Panc1 (cell line): ENCODE data around the gene TRAPPC1. TPM values are rescaled to one million over a fixed set of nuclear protein-coding genes. Genes with fewer than 3 reads are reported as not detected.

Experiments used
- ATAC-seq: fragments of 200-7000 bp; cut with Tn5 transposase; 2 replicates; pipeline ENCODE4 v1.9.1; 2020; ENCODE audit warnings: mild to moderate bottlenecking, moderate library complexity
- BruUV-seq: library from RNA; stranded (reverse); fragments of 400-500 nt; replicated peaks from 2 replicates; lab custom pipeline; 2021; lab: Mats Ljungman, UMichigan
- CTCF ChIA-PET: fragments of 300-600 bp; sonication (Branson Sonifier 250); formaldehyde crosslinking; loops from one replicate; lab custom pipeline; 2022; ENCODE audit warnings: antibody characterized with exemption; lab: Charles Lee
- POLR2A ChIA-PET: fragments of 300-600 bp; sonication (Branson Sonifier 250); formaldehyde crosslinking; loops from one replicate; lab custom pipeline; 2022; ENCODE audit warnings: antibody characterized with exemption; lab: Charles Lee
- DNase-seq: peaks from one replicate; pipeline ENCODE4 v3.0.0-alpha.2; 2010; ENCODE audit warnings: low read depth, low spot score
- H3K27ac ChIP-seq: 2 replicates; pipeline ENCODE4 v1.5.1; 2011; ENCODE audit warnings: mild to moderate bottlenecking, low read length, inconsistent platforms
- H3K27me3 ChIP-seq: fragments of 200-500 bp; sonication (Bioruptor generic); 2 replicates; pipeline ENCODE4 v1.6.0; 2014; ENCODE audit warnings: low read length, inconsistent platforms; ENCODE audit not compliant: control insufficient read depth, insufficient read depth
- H3K36me3 ChIP-seq: fragments of 200-500 bp; sonication (Bioruptor generic); 2 replicates; pipeline ENCODE4 v1.5.1; 2014; ENCODE audit warnings: inconsistent platforms, mild to moderate bottlenecking, low read length, moderate library complexity; ENCODE audit not compliant: control insufficient read depth, insufficient read depth
- H3K4me1 ChIP-seq: 2 replicates; pipeline ENCODE4 v1.5.1; 2011; ENCODE audit warnings: inconsistent platforms, mild to moderate bottlenecking, low read length, moderate library complexity; ENCODE audit not compliant: control insufficient read depth, insufficient read depth
- H3K4me3 ChIP-seq, 2 experiments: 2 replicates each; pipeline ENCODE4 v1.5.1; 2011 to 2012; ENCODE audit warnings: low read depth in 2 of 2, low read length in 2 of 2, mild to moderate bottlenecking in 2 of 2, inconsistent platforms in 1 of 2, moderate library complexity in 1 of 2
- H3K9me3 ChIP-seq: fragments of 200-500 bp; sonication (Bioruptor generic); 2 replicates; pipeline ENCODE4 v1.5.1; 2014; ENCODE audit warnings: low read depth, mild to moderate bottlenecking, inconsistent platforms, low read length, moderate library complexity; ENCODE audit not compliant: control insufficient read depth, insufficient read depth
- POLR2AphosphoS5 ChIP-seq: IDR thresholded peaks from 2 replicates; pipeline ENCODE4 v1.6.1; 2012; ENCODE audit warnings: mild to moderate bottlenecking, low read depth, low read length, moderate library complexity
- SIN3A ChIP-seq: IDR thresholded peaks from 2 replicates; pipeline ENCODE4 v1.6.1; 2012; ENCODE audit warnings: low read depth, mild to moderate bottlenecking, low read length, moderate library complexity, borderline replicate concordance; ENCODE audit not compliant: insufficient read depth
- TCF7L2 ChIP-seq: IDR thresholded peaks from 2 replicates; pipeline ENCODE4 v1.6.1; 2011; ENCODE audit warnings: mild to moderate bottlenecking, low read depth, low read length, inconsistent platforms
- in situ Hi-C: cut with HindIII; loops from 2 replicates; pipeline ENCODE4 v1.10.0; 2016; ENCODE audit warnings: low sequenced_read_pairs, low pct_unique_long_range_greater_than_20kb
- intact Hi-C: fragments of 100-400 bp; cut with micrococcal nuclease; formaldehyde crosslinking; loops from one replicate; pipeline ENCODE4 v1.10.0; 2022; ENCODE audit not compliant: unreplicated experiment
- total RNA-seq: library from RNA; stranded (reverse); gene quantifications from one replicate; pipeline ENCODE4 v1.2.1, GENCODE V29; 2021; ENCODE audit not compliant: unreplicated experiment
- TF ChIP-seq, protein P1 (sequence below): fragments of 450-650 bp; IDR thresholded peaks from 2 replicates; pipeline ENCODE4 v1.5.1; 2017; ENCODE audit warnings: mild to moderate bottlenecking
- TF ChIP-seq, protein P2 (sequence below), 2 experiments: IDR thresholded peaks; 2 replicates each; pipeline ENCODE4 v1.6.1; 2011 to 2012; ENCODE audit warnings: low read depth in 2 of 2, control low read depth in 1 of 2, low read length in 1 of 2, mild to moderate bottlenecking in 1 of 2, moderate library complexity in 1 of 2; ENCODE audit not compliant: insufficient read depth in 1 of 2

The TRAPPC1 gene
- total RNA-seq, 1 experiment from 2014 or later = 154 TPM

DNA sequence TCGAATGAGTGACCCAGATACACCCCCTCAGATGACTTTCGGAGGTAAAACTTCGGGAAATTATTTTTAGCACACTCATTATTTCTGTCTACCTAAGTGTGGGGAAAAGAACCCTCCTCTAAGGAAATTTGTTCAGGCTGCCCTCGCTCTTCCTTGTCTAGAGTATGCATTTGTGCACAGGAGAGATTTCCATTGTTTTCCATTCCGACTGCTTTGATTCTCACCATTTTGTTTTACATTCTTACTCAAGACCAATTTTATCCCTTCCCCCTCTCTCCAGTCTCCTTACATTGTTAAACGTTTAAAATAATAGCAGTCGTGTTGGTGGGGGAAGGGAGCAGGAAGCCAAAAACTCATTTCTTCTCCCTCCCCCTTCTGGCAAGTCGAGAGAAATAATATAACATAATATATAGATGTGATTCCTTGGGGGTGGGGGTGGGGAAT is 44.7 kb downstream of the TRAPPC1 start:
- ChIA-PET POLR2A (no interaction called here), CTCF (no interaction called here)
- H3K36me3 ChIP-seq = no peaks in the 10 kb centered on the region; the same call in 1 of the 2 replicates
- in situ Hi-C loops (no loop called here), intact Hi-C loops (no loop called here)
- DNase-seq = no peak
- H3K27me3 ChIP-seq = no peaks in the 10 kb centered on the region
- TSS peak; percentile 80 for BruUV-seq
- peak overlapping the region; percentile 96 for H3K27ac ChIP-seq
- peak; percentile 9 for ATAC-seq
- H3K9me3 ChIP-seq = no peaks in the 10 kb centered on the region
- H3K4me1 ChIP-seq = peaks cover 34% of the 10 kb centered on the region
- peak overlapping the region; percentile 63 to 77 for H3K4me3 ChIP-seq
- TF ChIP-seq, protein P1, sequence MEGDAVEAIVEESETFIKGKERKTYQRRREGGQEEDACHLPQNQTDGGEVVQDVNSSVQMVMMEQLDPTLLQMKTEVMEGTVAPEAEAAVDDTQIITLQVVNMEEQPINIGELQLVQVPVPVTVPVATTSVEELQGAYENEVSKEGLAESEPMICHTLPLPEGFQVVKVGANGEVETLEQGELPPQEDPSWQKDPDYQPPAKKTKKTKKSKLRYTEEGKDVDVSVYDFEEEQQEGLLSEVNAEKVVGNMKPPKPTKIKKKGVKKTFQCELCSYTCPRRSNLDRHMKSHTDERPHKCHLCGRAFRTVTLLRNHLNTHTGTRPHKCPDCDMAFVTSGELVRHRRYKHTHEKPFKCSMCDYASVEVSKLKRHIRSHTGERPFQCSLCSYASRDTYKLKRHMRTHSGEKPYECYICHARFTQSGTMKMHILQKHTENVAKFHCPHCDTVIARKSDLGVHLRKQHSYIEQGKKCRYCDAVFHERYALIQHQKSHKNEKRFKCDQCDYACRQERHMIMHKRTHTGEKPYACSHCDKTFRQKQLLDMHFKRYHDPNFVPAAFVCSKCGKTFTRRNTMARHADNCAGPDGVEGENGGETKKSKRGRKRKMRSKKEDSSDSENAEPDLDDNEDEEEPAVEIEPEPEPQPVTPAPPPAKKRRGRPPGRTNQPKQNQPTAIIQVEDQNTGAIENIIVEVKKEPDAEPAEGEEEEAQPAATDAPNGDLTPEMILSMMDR = no peak
- no peak for TF ChIP-seq TCF7L2
- no peak for TF ChIP-seq POLR2AphosphoS5
- TF ChIP-seq, protein P2, sequence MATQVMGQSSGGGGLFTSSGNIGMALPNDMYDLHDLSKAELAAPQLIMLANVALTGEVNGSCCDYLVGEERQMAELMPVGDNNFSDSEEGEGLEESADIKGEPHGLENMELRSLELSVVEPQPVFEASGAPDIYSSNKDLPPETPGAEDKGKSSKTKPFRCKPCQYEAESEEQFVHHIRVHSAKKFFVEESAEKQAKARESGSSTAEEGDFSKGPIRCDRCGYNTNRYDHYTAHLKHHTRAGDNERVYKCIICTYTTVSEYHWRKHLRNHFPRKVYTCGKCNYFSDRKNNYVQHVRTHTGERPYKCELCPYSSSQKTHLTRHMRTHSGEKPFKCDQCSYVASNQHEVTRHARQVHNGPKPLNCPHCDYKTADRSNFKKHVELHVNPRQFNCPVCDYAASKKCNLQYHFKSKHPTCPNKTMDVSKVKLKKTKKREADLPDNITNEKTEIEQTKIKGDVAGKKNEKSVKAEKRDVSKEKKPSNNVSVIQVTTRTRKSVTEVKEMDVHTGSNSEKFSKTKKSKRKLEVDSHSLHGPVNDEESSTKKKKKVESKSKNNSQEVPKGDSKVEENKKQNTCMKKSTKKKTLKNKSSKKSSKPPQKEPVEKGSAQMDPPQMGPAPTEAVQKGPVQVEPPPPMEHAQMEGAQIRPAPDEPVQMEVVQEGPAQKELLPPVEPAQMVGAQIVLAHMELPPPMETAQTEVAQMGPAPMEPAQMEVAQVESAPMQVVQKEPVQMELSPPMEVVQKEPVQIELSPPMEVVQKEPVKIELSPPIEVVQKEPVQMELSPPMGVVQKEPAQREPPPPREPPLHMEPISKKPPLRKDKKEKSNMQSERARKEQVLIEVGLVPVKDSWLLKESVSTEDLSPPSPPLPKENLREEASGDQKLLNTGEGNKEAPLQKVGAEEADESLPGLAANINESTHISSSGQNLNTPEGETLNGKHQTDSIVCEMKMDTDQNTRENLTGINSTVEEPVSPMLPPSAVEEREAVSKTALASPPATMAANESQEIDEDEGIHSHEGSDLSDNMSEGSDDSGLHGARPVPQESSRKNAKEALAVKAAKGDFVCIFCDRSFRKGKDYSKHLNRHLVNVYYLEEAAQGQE (IDR thresholded peaks at IDR 0.05; ENCODE audit: insufficient read depth in 1 of 2, low read depth in 2 of 2, low read length in 1 of 2) = no peak

DNA sequence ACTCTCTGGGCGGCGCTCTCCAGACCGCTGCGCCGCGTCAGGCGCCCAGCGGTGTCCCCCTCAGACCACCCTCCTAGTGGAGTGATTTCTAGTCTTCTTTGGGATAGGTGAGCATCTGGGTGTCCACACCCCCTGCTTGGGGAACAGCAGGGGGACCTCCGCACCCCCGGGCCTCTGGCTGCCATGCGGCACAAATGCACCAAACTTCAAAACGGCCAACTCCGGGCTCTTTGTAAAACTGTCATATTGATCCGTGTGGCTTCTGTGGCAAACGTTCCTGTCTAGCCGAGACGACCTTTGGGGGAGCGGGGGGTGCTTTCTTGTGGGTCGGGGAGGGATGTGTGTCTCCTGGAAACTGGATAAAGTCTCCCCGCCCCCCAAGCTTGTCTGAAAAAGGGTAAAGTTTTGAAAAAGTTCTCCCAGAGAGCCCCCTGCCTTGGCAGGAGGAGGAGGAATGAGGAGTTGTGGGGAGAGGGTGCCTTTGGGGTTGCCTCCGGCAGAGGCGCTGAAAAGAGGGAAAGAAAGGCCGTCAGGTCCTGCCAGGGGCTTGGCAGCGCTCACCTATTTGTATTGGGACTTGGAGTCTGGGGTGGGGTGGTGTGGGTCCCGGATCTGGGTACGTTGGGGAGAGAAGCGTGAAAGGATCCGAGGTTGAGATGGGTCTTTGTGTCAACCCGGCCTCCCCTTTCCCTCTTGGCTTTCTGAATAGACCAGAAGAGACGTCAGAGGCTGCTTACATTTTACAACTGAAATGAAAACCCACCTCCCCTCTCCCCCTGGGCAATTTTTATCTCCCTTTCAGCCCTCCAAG is 45.3 kb downstream of the TRAPPC1 start:
- Histone ChIP-seq H3K4me3 (peak overlapping the region; percentile 63 to 77), H3K4me1 (peaks cover 34% of the 10 kb centered on the region), H3K27me3 (no peaks in the 10 kb centered on the region), H3K9me3 (no peaks in the 10 kb centered on the region), H3K27ac (peak overlapping the region; percentile 96), H3K36me3 (no peaks in the 10 kb centered on the region; the same call in 1 of the 2 replicates)
- ATAC-seq (peak; percentile 12; the same call in 1 of the 2 replicates), DNase-seq (no peak)
- POLR2A ChIA-PET = no interaction called here
- TF ChIP-seq, protein P1 = no peak; the same call in 1 of the 2 replicates
- TF ChIP-seq, protein P2 (IDR thresholded peaks at IDR 0.05; ENCODE audit: insufficient read depth in 1 of 2, low read depth in 2 of 2, low read length in 1 of 2) = no peak
- TF ChIP-seq SIN3A (no peak), TCF7L2 (no peak), POLR2AphosphoS5 (no peak)
- CTCF ChIA-PET = interaction anchor here (0.6 kb wide), 1 partner anchor 24 kb away, joined by 9 read pairs; no protein-coding TSS in a partner anchor
- in situ Hi-C loops (no loop called here), intact Hi-C loops (no loop called here)
- no TSS peak for BruUV-seq
